ENCODE results near the gene TAF4.
"Not testable (repeated sequence)": the region's sequence is repeated elsewhere in the genome, so short reads cannot be mapped to it uniquely, and the experiment has no call there.

The TAF4 gene, protein sequence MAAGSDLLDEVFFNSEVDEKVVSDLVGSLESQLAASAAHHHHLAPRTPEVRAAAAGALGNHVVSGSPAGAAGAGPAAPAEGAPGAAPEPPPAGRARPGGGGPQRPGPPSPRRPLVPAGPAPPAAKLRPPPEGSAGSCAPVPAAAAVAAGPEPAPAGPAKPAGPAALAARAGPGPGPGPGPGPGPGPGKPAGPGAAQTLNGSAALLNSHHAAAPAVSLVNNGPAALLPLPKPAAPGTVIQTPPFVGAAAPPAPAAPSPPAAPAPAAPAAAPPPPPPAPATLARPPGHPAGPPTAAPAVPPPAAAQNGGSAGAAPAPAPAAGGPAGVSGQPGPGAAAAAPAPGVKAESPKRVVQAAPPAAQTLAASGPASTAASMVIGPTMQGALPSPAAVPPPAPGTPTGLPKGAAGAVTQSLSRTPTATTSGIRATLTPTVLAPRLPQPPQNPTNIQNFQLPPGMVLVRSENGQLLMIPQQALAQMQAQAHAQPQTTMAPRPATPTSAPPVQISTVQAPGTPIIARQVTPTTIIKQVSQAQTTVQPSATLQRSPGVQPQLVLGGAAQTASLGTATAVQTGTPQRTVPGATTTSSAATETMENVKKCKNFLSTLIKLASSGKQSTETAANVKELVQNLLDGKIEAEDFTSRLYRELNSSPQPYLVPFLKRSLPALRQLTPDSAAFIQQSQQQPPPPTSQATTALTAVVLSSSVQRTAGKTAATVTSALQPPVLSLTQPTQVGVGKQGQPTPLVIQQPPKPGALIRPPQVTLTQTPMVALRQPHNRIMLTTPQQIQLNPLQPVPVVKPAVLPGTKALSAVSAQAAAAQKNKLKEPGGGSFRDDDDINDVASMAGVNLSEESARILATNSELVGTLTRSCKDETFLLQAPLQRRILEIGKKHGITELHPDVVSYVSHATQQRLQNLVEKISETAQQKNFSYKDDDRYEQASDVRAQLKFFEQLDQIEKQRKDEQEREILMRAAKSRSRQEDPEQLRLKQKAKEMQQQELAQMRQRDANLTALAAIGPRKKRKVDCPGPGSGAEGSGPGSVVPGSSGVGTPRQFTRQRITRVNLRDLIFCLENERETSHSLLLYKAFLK

DNA sequence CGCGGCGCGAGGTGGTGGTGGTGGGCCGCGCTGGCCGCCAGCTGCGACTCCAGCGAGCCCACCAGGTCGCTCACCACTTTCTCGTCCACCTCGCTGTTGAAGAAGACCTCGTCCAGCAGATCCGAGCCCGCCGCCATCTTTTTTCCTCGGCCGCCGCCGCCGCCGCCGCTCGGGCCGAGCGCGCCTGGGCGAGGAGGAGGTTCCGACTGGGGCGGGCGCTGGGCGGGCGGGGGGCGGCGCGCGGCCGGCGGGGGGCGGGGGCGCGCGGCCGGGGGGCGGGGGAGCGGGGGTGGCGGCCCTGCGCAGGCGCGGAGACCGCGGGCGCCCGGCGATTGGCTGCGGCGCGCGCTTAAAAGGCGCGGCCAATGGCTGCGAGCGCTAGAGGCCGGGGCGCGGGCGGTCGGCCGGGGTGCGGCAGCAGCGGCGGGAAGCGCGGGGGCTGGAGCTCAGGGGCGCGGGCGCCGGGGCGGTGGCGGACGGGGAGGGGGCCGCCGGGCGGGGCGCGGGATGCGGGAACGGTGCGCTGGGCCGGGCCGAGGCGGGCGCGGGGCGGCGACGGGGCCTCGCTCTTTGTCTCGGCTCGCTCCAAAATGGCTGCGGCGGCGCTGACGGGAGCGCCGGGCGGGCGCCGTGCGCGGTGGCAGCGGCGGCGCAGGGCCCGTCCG, at the start of gene TAF4:
TAF4 (minus strand) TSS at position 208 of the 665 bp plus-strand sequence; CDS start at position 137, 71 bp downstream.
- DNase-seq = peak; percentile 84 to 88

DNA sequence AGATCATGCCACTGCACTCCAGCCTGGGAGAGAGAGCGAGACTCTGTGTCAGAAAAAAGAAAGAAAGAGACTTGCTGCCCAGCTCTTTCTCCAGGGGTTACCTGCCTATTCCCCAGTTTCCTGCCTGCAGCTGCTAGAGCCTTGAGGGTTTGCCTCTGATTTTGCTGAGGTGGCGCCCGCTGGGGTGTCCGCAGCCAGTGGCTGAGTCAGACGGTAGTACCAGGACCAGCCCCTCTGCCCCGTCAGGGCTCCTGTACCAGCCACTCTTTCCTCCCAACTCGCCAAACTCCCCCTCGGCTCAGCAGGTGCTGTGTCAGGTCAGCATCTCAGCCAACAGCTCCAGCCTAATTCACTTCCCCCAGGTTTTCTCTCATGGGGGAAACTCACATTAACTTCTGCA, 49.2 kb upstream of the TAF4 start:
- no peak for DNase-seq

DNA sequence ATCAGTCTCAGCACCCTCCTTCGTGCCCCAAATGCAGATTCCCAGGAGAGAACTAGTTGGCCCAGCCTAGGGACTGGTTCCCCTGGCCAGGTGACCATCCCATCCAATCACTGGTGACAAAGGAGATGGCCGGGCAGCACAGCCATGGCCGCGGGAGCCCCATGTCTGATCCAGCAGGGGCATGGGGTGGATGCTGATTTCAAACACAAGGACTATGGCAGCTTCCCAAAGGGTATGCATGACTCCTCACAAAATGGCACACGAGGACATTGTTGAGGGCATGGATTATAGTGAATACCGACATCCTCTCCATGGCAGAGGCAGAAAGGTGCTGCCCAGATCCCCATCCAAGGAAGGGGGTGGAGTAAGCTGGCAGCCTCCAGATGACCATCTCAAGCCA, 46.7 kb upstream of the TAF4 start:
- DNase-seq = no peak

DNA sequence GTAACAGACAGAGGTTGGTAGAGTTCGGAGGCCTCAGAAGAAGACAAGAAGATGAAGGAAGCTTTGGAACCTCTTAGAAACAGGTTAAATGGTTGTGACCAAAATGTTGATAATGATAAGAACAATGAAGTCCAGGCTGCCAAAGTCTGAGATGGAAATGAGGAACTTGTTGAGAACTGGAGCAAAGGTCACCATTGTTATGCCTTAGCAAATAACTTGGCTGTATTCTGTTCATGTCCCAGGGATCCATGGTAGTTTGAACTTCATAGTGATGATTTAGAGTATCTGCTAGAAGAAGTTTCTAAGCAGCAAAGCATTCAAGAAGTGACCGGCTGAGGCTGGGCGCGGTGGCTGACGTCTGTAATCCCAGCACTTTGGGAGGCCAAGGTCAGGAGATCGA, 45.5 kb upstream of the TAF4 start:
- DNase-seq = no peak

DNA sequence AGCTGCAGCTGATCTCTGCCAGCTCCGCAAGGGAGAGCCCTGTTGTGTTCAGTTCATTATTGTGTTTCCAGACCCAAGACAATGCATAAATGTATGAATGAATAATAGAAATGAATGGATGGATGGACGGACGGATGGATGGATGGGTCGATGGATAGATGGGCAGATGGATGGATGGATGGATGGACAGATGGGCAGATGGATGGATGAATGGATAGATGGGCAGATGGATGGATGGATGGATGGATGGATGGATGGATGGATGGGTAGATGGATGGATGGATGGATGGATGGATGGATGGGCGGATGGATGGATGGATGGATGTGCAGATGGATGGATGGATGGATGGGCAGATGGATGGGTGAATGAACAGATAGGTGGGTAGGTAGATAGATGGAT, 39.9 kb upstream of the TAF4 start:
- no peak for DNase-seq

DNA sequence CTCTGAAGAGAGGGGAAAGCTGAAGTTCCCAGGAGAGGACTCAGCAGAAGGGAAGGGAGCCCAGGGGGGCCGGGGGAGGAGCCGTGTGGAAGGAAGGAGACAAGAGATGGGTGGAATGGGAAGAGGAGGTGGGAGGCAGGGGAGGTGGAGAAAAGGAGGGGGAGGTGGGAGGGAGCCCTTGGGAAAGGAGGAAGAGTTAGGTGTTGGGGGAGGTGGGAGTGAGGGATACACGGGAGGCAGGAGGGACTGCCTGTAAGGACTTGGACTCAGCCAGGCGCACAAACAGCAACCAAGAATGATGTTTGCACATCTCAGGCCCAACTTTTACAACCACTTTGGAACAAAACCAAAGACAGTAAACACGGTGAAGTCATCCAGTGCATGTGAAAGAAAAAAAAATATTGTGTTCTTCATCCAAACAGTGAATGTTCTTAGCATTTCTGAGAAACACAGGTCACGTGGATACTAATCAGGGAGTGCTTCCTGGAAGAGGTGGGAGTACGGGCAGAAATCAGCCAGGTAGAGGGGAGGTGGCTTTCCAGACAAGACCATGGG, 39.2 kb upstream of the TAF4 start:
- no peak for DNase-seq

DNA sequence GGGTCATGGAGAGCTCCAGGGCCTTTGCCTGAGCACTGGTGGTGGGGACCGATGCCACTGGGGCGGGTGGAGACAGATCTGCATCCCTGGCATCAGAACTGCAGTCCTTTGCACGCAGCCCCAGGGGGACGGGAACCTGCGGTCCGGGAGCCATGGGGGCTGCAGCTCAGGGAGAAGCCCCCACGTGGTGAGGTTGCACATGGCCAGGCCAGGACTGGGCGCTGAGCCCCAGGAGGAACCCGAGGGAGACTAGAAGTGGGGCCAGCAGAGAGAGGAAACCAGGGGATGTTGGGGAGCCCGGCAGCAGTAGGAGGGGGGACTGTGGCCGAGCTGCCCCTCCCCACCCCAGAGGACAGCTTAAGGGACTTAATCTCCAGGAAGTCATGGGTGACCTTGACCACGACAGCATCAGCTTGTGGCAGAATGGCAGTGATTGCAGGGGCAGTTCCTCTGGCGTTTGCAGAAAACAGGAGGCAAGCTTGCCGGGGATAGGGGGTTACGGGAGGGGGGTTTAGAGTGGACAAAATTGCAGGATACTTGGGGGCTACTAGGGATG, 38.6 kb upstream of the TAF4 start:
- no peak for DNase-seq

DNA sequence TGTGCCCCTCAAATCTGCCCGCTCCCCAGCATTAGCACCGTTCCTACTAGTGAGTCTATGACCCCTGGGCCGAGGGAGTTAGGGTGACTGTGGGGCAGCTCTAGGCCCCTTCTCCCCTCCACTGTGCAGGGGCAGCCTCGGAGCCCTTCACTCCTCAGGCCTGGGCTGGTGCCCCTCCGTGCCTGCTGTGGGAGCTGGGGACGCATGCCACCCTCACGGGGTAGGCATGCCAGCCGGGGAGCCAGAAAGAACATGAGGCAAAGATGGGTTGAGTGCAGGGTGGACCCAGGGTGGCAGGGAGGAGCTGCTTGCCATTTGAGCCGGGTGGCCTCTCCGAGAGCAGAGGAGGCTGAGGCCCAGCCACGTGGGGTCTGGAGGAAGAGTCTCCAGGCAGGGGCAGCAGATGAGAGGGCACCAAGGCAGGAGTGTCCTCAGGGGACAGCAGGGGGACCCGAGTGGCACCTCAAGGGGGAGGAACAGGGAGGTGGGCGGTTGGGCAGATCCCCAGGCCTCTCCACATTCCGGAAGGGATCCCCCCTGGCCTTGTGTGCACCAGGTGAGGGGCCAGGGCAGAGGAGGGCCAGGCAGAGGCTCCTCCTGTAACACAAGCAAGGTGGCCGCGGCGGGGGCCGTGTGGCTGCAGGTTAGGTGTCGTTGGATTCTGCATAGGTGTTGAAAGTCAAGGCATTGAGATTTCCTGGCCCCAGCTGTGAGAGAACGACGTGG, 38.0 kb upstream of the TAF4 start:
- no peak for DNase-seq

DNA sequence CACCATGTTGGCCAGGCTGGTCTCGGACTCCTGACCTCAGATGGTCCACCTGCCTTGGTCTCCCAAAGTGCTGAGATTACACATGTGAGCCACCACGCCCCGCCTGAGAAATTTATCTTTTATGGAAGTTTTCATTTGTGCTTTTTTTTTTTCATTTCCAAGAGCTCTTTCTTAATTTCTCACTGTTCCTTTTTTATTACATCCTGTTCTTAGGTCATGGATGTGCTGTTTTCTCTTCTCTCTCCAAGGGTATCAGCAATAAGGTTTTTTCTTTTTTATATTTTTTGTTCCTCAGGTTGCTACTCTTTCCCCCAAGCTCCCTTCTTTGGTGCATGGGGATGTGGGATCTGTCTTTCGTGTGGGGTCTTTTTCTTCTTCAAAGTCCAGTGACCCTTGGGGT, 35.4 kb upstream of the TAF4 start:
- no peak for DNase-seq

DNA sequence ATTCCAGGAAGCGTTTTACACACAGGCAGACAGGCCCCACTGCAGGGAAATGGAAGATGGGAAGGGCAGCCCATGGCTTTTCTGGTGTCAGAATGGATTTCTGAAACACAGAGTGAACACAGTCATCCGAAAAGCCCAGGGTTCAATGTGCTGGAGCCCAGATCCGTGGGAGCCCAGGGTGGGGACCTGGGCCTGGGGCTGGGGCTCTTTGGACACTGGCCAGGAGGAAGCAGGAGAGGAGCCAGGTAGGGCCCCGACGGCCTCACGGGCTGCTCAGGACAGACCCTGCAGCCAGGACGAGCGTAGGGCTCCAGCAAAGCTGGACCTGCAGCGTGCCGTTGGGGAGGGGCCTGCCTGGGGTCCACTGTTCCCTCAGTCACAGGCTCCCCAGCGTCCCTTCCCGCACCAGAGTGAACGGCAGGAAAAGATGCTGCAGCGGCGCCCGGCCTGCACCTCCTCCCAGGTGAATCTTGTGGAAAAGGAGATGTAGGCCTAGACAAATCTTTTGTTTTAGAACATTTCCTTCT, 32.3 kb upstream of the TAF4 start:
- no peak for DNase-seq

DNA sequence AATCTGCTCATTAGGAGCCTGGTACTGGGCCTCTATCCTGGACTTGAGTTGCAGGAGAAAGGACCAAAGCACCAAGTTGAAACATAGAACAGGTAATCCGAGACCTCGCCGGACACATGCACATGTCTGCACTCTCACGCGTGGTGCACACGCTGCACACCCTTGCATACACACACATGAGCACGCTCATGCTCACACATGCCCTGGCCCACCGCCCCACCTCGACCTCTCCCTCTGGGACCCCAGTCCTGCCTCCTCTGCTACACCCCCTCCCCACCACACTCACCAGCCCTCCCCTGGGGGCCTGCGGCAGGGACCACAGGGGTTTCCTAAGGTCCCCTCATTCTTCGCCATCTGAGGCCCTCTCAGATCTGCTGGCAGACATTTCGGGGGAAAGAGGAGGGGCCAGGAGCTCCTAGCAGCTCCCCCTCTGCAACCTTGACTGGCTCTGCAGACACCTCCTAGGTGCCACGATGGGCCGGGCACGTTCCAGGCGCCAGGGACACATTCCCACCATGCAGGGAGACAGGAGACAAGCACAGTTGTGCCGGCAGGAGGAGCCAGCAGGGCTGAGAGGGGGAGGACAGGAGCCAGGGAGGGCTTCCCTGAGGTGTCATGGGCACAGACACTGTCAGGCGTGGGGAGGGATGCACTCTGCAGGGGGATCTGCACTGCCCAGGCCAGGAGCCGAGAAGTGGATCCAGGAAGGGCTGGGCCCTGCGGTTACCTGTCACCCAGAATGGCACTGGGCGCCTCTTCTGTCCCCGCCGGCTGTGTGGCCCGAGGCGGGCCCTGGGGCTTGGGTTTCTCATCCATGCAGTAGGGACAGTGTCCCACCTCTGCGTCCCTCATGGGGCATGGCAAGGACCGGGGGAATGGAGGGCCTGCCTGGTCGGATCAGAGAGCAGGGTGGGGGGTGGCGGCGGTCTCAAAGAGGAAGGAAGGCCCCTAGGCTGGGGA, 31.0 kb upstream of the TAF4 start:
- DNase-seq = no peak

DNA sequence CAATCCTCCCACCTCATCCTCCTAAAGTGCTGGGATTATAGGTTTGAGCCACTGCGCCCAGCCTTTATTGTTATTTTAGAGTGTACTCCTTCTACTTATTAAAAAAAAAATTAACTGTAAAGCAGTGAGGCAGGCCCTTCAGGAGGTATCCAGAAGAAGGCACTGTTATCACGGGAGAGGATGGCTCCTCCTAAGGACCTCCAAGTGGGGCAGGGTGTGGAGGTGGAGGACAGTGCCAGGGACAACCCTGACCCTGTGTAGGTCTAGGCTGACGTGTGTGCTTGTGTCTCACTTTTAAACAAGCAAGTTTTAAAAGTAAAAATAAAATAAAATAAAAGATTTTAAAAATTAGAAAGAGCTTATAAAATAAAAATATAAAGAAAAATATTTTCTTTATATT, 23.7 kb upstream of the TAF4 start:
- DNase-seq = no peak

DNA sequence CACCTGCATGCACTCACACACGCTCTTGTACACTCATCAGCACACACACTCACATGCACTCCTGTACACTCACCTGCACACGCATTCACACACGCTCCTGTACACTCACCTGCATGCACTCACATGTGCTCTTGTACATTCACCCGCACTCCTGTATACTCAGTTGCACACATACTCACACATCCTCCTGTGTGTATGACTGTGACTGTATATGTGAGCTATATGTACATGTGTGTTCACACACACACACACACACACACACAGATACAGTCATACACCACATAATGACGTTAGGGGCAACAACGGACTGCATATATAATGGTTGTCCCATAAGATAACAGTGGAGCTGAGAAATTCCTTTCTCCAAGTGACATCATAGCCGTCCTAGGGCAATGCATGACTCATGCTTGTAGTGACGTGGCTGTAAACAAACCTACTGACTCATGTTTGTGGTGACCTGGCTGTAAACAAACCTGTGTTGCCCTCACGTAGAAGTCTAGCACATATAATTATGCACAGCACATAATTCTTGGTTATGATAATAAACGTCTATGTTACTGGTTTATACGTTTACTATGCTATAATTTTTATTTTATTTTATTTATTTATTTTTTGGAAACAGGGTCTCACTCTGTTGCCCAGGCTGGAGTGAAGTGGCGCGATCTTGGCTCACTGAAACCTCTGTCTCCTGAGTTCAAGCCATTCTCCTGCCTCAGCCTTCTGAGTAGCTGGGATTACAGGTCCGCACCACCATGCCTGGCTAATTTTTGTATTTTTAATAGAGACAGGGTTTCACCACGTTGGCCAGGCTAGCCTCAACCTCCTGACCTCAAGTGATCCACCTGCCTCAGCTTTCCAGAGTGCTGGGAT, 22.8 kb upstream of the TAF4 start:
- DNase-seq = no peak

DNA sequence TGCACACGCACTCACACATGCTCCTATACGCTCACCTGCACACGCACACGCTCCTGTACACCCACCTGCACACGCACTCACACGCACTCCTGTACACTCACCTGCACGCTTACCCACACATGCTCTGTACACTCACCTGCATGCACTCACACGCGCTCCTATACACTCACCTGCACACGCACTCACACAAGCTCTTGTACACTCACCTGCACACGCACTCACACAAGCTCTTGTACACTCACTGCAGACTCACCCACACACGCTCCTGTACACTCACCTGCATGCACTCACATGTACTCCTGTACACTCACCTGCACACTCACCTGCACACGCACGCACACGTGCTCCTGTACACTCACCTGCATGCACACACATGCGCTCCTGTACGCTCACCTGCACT, 22.0 kb upstream of the TAF4 start:
- no peak for DNase-seq

DNA sequence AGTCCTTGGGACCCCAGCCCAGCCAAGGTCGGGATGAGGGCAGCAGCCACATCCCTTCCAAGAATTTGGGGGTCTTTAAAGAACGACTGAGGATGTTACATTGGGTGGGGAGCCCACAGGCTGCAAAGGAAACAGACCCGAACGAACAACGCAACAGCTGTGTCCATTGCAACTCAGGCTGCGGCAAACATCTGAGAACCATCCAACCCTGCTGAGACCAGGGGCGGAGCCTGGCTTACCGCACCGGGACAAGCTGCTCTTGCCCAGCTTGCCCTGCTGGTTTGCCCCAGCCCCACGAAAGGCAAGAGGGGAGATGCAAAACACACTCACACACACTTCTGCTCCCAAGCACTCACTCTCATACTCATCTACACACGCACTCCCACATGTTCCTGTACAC, 21.5 kb upstream of the TAF4 start:
- no peak for DNase-seq

DNA sequence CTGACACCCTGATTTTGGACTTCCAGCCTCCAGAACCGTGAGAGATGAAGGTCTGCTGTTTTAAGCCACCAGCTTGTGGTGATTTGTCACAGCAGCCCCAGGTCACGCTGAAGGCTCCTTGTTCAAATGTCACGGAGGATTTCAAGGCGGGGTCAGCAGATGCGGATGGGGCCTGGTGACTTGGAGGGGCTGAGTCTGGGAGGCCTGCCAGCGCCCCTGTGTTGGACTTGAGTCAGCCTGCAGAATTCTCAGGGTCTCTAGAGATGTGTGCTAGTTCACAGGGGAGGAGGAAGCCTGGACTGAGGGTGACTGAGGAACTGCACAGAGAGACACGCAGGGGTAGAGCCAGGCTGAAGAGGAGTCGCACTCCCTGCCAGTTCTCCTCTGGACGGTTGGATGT, 19.5 kb upstream of the TAF4 start:
- DNase-seq = no peak

DNA sequence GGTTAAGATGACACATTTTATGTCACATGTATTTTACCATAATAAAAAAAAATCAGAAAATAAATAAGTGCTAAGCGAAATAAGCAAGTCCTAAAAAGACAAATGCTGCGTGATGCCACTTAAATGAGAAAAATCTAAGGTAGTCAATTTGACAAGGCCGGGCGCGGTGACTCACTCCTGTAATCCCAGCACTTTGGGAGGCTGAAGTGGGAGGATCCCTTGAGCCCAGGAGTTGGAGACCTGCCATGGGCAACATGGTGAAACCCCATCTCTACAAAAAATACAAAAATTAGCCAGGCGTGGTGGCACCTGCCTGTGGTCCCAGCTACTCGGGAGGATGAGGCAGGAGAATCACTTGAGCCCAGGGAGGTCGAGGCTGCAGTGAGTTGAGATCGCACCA, 18.5 kb upstream of the TAF4 start:
- DNase-seq = not testable (repeated sequence)

DNA sequence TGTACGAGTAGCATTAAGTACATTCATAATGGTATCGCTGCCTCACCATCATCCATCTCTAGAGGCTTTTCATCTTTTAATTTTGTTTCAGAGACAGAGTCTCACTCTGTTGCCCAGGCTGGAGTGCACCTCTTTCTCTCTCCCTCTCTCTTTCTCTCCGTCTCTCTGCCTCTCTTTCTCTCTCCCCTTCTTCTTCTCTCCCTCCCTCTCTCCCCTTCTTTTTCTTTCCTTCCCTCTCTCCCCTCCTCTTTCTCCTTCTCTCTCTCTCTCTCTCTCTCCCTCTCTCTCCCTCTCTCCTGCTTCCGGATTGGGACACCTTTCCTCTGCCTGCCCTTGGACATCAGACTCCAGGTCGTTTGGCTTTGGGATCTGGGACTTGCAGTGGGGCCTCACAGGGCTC, 17.6 kb upstream of the TAF4 start:
- DNase-seq = no peak

Data from activated T-cell treated with anti-CD3 and anti-CD28 coated beads, Interleukin-2, amount 50 U/mL, for 48 hours (primary cell).